SU-DHL-6 (cell line): ENCODE data around the gene CWC27.

Experiments
- CTCF ChIP-seq: fragments of 200-600 bp; sonication (generic); IDR thresholded peaks from one replicate; pipeline ENCODE4 v1.5.1; 2017; ENCODE audit warnings: antibody characterized with exemption, mild to moderate bottlenecking, low read length, moderate library complexity; ENCODE audit not compliant: insufficient read depth, poor library complexity, severe bottlenecking
- EZH2phosphoT487 ChIP-seq: fragments of 200-600 bp; sonication (generic), shearing (Covaris generic); conservative IDR thresholded peaks from 2 replicates; pipeline ENCODE4 v1.6.1; 2018; ENCODE audit warnings: mild to moderate bottlenecking, antibody characterized with exemption, low read length, moderate library complexity, mixed read lengths

GRCh38 chr5:64746446-64746845 lies 22.3 kb upstream of the CWC27 start:
- TF ChIP-seq CTCF: no peak
- no peak for TF ChIP-seq EZH2phosphoT487
